NOMO-1 treated with dmso at 0.1 percent for 144 hours (cell line): Measurements from ENCODE around the gene NUP62CL.

Experiments
- DNase-seq: peaks from one replicate; lab custom pipeline; 2025; ENCODE audit not compliant: unreplicated experiment; lab: John Stamatoyannopoulos, UW

Gene NUP62CL

DNA sequence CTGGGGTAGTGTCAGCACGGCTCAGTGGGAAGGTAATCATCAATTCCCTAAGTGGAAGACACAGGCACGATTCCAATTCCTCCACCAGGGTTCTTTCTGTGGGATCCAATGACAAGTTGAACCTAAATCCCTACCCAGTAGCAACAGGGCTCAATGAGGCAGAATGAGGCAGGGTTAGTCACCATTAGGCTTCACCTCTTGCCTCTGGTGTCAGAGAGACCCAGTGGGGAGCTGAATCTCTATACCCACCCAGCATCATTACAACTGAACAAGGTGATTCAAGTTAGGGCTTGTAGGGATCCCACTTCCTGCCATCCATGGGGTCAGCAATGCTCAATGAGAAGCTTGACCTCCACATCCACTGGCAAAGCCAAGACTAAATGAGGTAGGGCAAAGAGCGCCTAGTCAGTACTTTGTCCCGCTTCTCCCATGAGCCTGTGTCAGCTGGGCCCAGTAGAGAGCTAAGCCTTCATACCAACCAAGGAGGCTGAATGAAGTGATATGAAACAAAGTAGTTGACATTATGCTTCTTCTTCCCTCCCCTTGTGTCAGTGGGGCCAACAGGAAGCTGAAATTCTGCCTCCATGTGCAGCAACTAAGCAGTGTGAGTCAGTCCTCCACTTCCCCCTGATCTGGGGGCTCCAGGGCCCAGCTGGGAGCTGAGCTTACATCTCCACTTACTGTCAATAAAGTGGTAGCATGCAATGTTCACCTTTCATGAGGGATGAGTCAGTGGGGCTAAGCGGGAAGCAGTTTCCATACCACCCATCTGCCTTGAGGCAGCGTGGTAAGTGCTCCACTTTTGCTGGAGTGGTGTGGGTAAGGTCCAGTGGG is 51.2 kb downstream of the NUP62CL start:
- DNase-seq, result peak; percentile 12

DNA sequence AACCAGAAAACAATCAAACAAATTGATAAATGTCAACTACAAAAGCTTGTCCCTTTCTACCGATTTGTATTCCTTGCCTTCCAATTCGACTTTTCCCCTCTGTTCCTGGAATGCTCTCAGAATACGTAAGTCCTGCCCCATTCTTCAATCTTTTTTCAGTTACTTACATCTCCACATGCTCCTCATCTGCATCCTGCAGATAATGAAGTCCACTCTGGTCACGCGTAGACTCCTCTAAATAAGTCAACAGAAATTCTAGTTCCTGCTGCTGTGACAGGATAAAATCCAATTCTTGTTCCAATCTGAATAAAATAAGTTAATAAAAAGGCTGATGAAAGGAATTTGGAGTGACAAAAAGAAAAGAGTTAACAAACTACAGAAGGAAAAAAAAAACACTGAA is 53.2 kb downstream of the NUP62CL start:
- DNase-seq, result no peak

DNA sequence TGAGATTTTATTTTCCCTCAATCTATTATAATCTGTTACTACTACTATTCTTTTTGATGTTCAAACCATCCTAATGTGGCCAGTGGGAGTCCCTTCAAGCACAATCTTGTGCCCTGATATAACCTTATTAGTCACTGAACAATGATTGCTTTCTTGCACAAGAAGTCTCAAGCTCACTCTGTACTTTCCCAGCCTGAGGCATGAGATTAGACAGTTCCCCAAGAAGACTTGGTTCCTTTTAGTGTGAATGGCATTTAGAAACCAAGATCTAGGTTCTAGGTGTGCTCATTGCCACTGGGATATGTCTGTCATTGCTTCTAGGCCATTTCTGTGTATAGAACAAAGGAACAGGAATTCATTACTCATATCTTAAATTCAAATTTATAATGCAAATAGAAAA is 59.6 kb downstream of the NUP62CL start:
- DNase-seq, result no peak

DNA sequence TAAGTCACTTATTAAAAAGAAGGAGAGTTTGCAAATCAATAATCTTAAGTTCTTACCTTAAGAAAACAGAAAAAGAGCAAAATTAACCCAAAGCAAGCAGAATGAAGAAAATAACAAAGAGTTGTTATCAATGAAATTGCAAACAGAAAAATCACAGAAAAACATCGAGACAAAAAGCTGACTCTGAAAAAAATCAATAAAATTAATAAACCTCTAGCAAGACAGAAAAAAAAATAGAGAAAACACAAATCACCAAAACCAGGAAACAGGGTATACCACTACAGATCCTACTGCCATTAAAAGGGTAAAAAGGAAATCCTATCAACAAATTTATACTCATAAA is 70.3 kb downstream of the NUP62CL start:
- no peak for DNase-seq

DNA sequence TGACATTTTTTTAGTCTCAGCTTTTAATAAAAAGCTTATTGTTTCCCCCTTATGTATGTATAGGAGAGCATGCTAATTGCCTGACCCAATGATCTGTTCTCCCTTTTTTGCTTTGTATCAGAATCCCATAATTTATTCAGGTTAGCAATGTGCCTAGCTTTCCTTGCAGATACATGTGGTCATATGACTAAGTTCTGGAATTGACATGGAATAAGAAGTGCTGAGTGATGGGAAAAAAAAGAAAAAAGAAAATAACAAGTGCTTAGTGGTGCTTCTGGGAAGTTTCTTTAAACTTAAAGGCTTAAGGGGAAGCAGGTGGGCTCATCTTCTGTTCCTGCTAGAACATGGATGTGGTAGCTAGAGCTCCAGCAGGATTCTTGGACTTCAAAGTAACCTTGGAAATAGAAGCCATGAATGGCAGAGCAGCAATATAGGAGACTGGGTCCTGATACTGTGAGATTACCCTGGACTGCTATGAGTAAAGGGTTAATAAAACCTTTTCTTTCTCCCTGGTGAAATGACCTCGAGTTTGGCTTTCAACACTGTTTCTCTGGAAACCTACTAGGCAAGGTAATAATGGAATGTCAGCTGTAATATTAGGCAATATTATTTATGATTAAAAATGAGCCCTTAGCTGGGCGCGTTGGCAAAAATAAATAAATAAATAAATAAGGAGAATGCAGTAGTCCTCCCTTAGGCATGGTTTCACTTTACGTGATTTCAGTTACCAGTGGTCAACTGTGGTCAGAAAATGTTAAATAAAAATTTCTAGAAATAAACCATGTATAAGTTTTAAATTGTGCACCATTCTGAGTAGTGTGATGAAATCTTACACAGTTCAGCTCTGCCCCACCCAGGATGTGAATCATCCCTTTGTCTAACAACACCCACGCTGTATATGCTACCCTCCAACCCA is 70.9 kb downstream of the NUP62CL start:
- no peak for DNase-seq

DNA sequence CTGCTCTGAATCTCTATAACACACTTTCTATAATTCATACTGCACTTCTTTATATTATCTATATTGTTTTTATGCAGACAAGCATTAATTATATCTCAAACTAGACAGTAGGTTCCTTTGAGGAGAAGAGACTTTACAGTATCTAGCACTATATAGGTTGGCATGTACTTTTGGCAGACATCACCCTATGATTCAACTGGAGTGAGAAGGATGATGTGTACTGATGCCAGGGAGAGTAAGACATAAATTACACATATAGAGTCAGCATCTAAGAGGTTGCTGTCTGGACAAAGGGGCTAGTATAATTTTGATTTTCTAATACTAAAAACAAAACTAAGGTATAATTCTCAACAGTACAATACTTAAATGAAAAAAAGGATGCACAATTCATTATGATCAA is 82.5 kb downstream of the NUP62CL start:
- no peak for DNase-seq

DNA sequence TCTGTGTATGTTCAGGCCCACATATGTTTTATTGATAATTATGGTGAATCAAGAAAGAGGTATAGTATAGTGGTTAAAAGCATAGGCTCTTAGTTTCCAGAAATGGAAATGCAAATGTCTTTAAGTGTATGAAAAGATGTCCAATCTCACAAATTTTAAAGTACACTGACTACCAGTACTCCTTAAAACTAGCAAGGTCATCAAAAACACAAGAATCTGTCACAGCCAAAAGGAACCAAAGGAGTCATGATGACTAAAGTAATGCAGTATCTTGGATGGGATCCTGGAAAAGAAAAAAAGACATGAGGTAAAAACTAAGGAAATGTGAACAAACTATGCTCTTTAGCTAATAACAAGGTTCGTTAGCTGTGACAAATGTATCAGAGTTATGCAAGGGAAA is 87.0 kb downstream of the NUP62CL start:
- DNase-seq, result no peak

DNA sequence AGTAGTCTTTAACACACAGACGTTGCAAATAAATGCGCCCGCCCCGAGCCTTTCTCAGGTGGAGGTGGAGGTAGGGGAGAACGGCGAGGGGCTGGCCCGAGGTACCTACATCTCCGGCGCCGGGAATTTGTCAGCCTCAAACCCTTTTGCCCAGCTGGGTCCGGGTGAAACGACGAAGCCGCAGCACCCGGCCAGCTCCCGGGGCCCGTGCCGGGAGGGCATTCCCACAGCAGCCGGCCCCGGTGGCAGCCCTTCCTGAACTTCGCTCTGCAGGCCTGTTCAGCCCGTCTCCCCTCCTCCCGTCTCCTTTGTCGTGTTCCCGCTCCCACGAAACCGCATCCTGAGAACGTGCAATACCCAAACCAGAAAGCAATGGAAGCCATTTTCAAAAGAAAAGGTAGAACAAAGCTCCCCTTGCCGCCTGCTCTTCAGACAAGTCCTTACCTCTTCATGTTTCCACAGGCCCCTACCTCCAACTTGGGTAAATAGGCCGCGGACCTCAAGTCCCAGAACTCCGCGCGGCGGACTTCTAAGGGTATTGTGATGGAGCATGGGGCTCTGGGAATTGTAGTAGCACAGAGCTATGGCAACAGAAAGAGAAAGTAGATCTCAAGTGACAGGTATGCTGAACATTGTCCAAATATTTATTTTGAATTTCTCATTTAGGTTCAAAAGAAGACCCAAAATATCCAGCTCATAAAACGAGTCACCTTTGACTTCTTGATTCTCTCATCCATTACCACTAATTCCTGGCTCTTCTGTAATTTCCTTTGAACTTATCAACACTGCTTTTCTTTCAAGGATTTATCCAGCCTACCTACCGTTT is 87.7 kb downstream of the NUP62CL start, which contains the start of gene RBM41:
Gene RBM41 (minus strand): TSS at position 501 of the 826 bp plus-strand sequence. CDS start 49 bp downstream, at position 452.
- peak; percentile 39 for DNase-seq

DNA sequence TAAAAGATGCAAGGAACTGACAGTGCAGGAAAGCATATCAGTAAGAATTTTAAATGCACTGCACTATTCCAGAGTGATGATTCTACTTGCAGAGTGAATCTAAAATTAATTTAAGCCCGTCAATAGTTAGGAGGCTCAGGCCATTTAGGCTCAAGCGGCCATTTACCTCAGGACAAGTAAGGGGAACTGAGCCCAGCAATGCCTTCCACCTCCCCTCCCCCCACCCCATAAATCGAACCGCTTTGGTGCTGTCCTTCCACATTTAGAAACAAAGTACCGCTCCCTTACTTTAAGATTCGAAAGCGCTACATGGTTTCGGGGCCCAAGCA is 88.3 kb downstream of the NUP62CL start:
- DNase-seq, result no peak

DNA sequence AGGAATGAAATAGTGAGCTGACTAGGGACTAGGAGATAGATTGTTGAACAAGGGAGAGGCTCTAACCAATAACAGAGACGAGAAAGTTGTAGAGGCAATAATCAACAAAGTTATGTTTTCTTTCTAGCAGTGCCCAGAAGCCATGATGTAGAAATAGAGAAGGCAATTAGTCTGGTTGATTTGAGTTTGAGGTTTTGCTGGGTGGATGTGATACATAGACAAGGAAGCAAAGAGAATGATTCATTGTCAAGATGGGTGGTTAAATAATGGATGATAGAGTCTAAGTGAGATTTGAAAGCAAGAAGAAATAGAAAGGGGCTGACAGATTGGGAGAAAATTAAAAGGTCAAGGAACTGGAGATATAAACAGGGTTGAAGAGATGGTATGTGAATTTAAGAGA is 98.8 kb downstream of the NUP62CL start:
- DNase-seq, result peak; percentile 6

DNA sequence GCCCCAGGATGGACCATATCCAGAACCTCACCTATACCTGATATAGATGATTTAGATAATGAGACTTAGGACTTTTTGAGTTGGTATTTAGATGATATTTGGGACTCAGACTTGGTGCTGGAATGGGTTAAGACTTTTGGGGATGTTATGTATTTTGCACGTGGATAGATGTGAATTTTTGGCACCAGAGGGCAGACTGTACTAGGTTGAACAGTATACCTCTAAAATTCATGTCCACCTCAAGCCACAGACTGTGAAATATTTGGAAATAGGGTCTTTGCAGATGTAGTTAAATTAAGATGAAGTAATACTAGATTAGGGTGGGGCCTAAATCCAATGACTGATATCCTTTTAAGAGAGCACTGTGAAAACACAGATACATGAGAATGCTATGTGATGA is 103.3 kb downstream of the NUP62CL start:
- no peak for DNase-seq

DNA sequence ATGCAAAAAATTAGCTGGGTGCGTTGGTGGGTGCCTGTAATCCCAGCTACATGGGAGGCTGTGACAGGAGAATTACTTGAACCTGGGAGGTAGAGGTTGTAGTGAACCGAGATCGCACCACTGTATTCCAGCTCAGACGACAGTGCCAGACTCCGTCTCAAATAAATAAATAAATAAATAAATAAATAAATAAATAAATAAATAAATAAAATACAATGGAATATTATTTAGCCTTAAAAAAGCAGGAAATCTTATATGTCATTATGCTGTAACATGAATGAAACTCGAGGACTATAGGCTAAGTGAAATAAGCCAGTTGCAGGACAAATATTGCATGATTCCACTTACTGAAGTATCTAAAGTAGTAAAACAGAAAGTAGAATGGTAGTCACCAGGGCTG is 130.1 kb downstream of the NUP62CL start:
- DNase-seq, result no peak
